ENCODE measurements around the gene DPP9. TPM values are rescaled to one million over a fixed set of nuclear protein-coding genes. Genes with fewer than 3 reads are reported as not detected.

The DPP9 gene
- total RNA-seq, 1 donor from 2014 or later: 16.2 TPM

DNA sequence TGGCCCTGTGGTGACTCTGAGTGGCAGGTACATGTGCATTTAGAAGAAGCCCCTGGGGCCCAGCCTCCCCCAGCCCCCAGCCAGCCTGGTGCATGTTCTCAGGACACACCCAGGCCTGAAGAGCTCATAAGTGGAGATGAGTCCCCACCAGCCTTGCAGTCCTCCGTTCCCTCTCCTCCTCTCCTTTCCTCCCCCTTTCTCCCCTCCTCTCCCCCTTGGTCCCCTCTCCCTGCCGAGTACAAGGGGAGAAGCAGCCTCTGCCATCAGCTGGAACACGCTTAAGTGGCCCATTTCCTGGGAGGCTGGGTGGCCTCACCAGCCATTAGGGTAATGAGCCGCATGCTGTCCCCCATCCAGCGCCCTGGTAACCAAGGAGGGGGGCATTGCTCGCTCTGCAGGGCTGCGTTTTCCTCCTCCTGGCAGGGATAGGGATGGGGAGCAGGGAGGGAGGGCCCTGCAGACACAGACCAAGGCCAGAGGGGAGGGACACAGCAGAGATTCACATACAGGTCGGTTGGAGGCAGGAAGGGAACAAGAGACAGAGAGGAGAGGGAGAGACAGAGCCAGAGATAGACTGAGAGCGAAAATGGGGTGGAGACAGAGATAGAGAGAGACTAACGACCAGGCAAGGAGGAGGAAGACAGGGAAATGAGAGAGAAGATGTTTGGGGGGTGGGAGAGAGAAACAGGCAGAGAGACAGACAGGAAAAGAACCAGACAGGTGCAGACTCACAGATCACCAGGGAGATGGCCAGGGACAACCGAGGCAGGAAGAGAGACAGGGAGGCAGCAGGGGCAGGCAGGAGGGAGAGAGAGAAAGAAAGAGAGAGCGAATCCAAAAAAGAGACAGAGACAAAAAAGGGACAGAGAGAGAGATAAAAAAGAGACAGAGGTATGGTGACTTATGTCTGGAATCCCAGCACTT is 19.3 kb upstream of the DPP9 start:
- H3K36me3 ChIP-seq (ENCODE audit: control insufficient read depth in 3 of 3, insufficient read depth in 3 of 3, low read length in 3 of 3): no peaks in the 10 kb centered on the region
- peak overlapping the region; percentile 5 for H3K27ac ChIP-seq (ENCODE audit: low read depth, low read length)

DNA sequence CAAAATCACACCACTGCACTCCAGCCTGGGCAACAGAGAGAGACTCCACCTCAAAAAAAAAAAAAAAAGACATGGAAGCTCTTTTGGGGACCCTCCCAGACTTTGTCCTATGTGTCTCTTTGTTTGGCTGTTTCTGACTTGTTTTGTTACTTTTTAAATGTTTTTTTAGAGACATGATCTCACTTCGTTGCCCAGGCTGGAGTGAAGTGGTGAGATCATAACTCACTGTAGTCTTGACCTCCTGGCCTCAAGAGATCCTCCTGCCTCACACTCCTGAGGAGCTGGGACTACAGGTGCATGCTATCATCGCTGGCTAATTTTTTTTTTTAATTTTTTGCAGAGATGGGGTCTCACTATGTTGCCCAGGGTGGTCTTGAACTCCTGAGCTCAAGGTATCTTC is 16.4 kb upstream of the DPP9 start:
- peaks cover 12 to 29% (median 23%) of the 10 kb centered on the region in 3 donors for H3K4me1 ChIP-seq (ENCODE audit: control insufficient read depth in 3 of 3, insufficient read depth in 3 of 3, low read length in 3 of 3)
- H3K4me3 ChIP-seq (ENCODE audit: low read length in 3 of 3): no peak overlapping the region
- no peaks in the 10 kb centered on the region for H3K36me3 ChIP-seq (ENCODE audit: control insufficient read depth in 3 of 3, insufficient read depth in 3 of 3, low read length in 3 of 3)
- no peaks in the 10 kb centered on the region for H3K9me3 ChIP-seq (ENCODE audit: control insufficient read depth in 3 of 3, low read length in 3 of 3)
- no peak overlapping the region for H3K27ac ChIP-seq (ENCODE audit: low read depth, low read length)
- peaks cover 0 to 4% (median 3%) of the 10 kb centered on the region in 3 donors for H3K27me3 ChIP-seq (ENCODE audit: control insufficient read depth in 3 of 3, insufficient read depth in 3 of 3, low read length in 3 of 3)
- H3K9ac ChIP-seq (ENCODE audit: low read depth in 1 of 3, low read length in 3 of 3): no peak overlapping the region

More for the DNA sequence above, 19.3 kb upstream of the DPP9 start:
- H3K4me3 ChIP-seq (ENCODE audit: low read length in 3 of 3): no peak overlapping the region
- H3K4me1 ChIP-seq (ENCODE audit: control insufficient read depth in 3 of 3, insufficient read depth in 3 of 3, low read length in 3 of 3): peaks cover 12 to 30% (median 25%) of the 10 kb centered on the region in 3 donors
- peak overlapping the region in 1 of 3 donors; percentile 33 for H3K9ac ChIP-seq (ENCODE audit: low read depth in 1 of 3, low read length in 3 of 3)
- no peaks in the 10 kb centered on the region for H3K9me3 ChIP-seq (ENCODE audit: control insufficient read depth in 3 of 3, low read length in 3 of 3)
- H3K27me3 ChIP-seq (ENCODE audit: control insufficient read depth in 3 of 3, insufficient read depth in 3 of 3, low read length in 3 of 3): peaks cover 2 to 9% (median 6%) of the 10 kb centered on the region in 3 donors

DNA sequence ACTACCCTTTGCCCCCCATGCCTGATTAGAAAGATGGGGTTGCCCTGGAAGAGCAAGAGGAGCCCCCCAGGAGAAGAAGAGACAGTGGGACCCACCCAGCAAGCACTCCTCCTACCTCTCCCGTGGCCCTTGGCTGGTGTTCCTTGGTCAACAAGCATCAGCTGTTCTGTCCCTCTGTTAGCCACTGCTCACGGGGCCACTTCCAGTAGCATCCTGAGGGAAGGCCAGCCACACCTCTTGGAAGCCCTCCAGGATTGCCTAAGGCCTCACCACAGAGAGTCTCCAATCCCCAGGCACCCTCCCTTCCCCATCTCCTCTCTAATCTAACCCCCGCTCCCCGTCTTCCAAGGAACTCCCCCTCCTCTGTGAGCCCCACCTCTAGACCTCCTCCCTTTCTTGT is 15.1 kb upstream of the DPP9 start:
- Histone ChIP-seq H3K27ac (ENCODE audit: low read depth, low read length) (no peak overlapping the region), H3K4me3 (ENCODE audit: low read length in 3 of 3) (no peak overlapping the region), H3K27me3 (ENCODE audit: control insufficient read depth in 3 of 3, insufficient read depth in 3 of 3, low read length in 3 of 3) (peaks cover 0 to 4% (median 3%) of the 10 kb centered on the region in 3 donors), H3K9me3 (ENCODE audit: control insufficient read depth in 3 of 3, low read length in 3 of 3) (no peaks in the 10 kb centered on the region), H3K9ac (ENCODE audit: low read depth in 1 of 3, low read length in 3 of 3) (no peak overlapping the region), H3K36me3 (ENCODE audit: control insufficient read depth in 3 of 3, insufficient read depth in 3 of 3, low read length in 3 of 3) (no peaks in the 10 kb centered on the region), H3K4me1 (ENCODE audit: control insufficient read depth in 3 of 3, insufficient read depth in 3 of 3, low read length in 3 of 3) (peaks cover 6 to 21% (median 16%) of the 10 kb centered on the region in 3 donors)

DNA sequence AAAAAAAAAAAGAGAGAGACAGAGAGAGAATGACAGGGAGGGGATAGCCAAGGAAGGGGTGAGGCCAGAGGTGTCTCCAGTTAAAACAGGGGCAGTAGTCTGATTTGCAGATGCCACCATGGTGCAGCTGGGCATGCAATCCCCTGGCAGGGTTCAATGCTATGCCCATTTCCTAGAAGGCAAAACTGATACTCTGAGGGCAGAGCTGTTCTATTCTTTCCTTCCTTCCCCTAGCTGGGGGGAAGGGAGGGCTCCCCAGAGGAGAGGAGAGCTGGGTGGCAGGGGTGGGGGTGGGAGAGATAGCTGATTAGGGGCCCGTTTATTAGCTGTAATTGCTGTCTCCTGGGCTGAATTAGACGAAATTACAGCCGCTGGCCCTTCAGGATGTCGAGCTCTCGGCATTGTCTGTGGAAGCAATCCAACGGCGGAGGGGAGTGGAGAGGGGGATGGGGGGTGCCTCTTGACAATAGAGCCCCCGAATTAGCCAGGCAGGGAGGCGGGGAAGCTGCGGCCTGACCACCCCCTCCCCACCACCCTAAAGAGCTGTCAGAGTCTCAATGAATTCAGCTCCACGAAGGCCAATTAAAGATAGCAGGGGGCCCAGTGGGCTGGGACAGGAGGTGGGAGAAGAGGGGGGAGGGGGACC is 14.4 kb upstream of the DPP9 start:
- Histone ChIP-seq H3K27me3 (ENCODE audit: control insufficient read depth in 3 of 3, insufficient read depth in 3 of 3, low read length in 3 of 3) (peaks cover 0 to 4% (median 3%) of the 10 kb centered on the region in 3 donors), H3K36me3 (ENCODE audit: control insufficient read depth in 3 of 3, insufficient read depth in 3 of 3, low read length in 3 of 3) (no peaks in the 10 kb centered on the region), H3K9me3 (ENCODE audit: control insufficient read depth in 3 of 3, low read length in 3 of 3) (no peaks in the 10 kb centered on the region), H3K27ac (ENCODE audit: low read depth, low read length) (no peak overlapping the region), H3K4me1 (ENCODE audit: control insufficient read depth in 3 of 3, insufficient read depth in 3 of 3, low read length in 3 of 3) (peaks cover 6 to 18% (median 14%) of the 10 kb centered on the region in 3 donors), H3K9ac (ENCODE audit: low read depth in 1 of 3, low read length in 3 of 3) (no peak overlapping the region), H3K4me3 (ENCODE audit: low read length in 3 of 3) (no peak overlapping the region)

DNA sequence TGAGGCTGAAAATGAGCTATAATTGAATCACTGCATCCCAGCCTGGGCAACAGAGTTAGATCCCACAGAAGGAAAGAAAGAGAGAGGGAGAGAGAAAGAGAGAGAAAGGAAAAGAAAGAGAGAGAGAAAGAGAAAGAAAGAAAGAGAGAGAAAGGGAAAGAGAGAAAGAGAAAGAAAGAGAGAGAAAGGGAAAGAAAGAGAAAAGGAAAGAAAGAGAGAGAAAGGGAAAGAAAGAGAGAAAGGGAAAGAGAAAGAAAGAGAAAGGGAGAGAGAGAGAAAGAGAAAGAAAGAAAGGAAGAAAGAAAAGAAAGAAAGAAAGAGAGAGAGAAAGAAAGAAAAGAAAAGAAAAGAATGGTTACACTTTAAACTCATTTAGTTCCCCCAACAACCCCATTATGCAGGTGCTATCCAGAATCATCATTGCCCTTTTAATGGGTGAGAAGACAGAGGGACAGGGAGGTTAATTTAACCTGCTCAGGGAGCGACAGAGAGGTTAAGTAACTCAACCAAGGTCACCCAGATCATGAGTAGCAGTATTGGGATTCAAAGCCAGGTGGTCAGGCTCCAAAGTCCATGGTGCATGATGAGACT is 10.2 kb upstream of the DPP9 start:
- Histone ChIP-seq H3K27me3 (ENCODE audit: control insufficient read depth in 3 of 3, insufficient read depth in 3 of 3, low read length in 3 of 3) (no peaks in the 10 kb centered on the region), H3K4me3 (ENCODE audit: low read length in 3 of 3) (no peak overlapping the region), H3K27ac (ENCODE audit: low read depth, low read length) (no peak overlapping the region), H3K9ac (ENCODE audit: low read depth in 1 of 3, low read length in 3 of 3) (no peak overlapping the region), H3K4me1 (ENCODE audit: control insufficient read depth in 3 of 3, insufficient read depth in 3 of 3, low read length in 3 of 3) (peaks cover 3 to 5% (median 4%) of the 10 kb centered on the region in 3 donors), H3K9me3 (ENCODE audit: control insufficient read depth in 3 of 3, low read length in 3 of 3) (no peaks in the 10 kb centered on the region), H3K36me3 (ENCODE audit: control insufficient read depth in 3 of 3, insufficient read depth in 3 of 3, low read length in 3 of 3) (no peaks in the 10 kb centered on the region)

DNA sequence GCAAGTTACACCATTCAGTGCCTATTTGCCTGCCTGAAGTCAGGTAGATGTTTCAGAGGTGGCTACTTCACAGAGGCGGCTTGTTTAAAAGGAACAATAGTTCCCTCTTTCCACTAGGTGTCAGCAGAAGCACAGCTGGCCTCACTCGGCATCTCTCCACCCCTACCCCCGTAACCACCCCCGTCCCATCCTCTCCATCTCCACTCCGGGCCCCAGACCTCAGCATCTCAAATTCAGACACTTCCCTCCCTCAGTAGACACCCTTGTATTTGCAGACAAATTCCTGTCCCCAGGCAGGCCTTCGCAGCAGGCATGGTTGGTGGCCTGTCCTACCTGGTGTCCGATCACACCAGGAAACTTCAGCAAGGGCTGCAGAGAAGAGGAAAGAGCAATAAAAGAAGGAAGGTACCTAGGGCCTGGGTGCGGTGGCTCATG is 9.1 kb upstream of the DPP9 start:
- Histone ChIP-seq H3K4me1 (ENCODE audit: control insufficient read depth in 3 of 3, insufficient read depth in 3 of 3, low read length in 3 of 3) (peaks cover 0 to 3% (median 3%) of the 10 kb centered on the region in 3 donors), H3K27me3 (ENCODE audit: control insufficient read depth in 3 of 3, insufficient read depth in 3 of 3, low read length in 3 of 3) (no peaks in the 10 kb centered on the region), H3K9me3 (ENCODE audit: control insufficient read depth in 3 of 3, low read length in 3 of 3) (no peaks in the 10 kb centered on the region), H3K36me3 (ENCODE audit: control insufficient read depth in 3 of 3, insufficient read depth in 3 of 3, low read length in 3 of 3) (no peaks in the 10 kb centered on the region), H3K4me3 (ENCODE audit: low read length in 3 of 3) (no peak overlapping the region), H3K9ac (ENCODE audit: low read depth in 1 of 3, low read length in 3 of 3) (no peak overlapping the region), H3K27ac (ENCODE audit: low read depth, low read length) (no peak overlapping the region)

DNA sequence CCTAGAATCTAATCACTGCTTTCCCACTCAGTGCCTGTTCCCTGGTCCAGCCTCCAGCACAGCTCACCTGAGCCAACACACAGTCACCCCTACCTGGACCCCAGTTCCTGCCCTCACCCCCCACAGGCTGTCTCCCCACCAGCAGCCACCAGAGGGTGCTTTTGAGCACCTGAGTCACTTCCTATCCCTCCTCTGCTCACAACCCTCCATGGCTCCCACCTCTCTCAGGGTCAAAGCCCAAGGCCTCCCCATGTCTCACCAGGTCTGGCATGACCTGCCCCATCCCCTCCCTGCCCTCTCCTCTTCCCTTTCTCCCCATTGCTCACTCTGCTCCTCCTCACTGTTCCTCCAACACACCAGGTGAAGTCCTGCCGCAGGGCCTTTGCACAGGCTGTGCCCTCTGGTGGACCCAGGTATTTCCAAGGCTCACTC is 7.1 kb upstream of the DPP9 start:
- Histone ChIP-seq H3K36me3 (ENCODE audit: control insufficient read depth in 3 of 3, insufficient read depth in 3 of 3, low read length in 3 of 3) (no peaks in the 10 kb centered on the region), H3K9ac (ENCODE audit: low read depth in 1 of 3, low read length in 3 of 3) (no peak overlapping the region), H3K4me1 (ENCODE audit: control insufficient read depth in 3 of 3, insufficient read depth in 3 of 3, low read length in 3 of 3) (peaks cover 0 to 3% (median 3%) of the 10 kb centered on the region in 3 donors), H3K27me3 (ENCODE audit: control insufficient read depth in 3 of 3, insufficient read depth in 3 of 3, low read length in 3 of 3) (no peaks in the 10 kb centered on the region), H3K9me3 (ENCODE audit: control insufficient read depth in 3 of 3, low read length in 3 of 3) (no peaks in the 10 kb centered on the region), H3K27ac (ENCODE audit: low read depth, low read length) (no peak overlapping the region), H3K4me3 (ENCODE audit: low read length in 3 of 3) (no peak overlapping the region)

DNA sequence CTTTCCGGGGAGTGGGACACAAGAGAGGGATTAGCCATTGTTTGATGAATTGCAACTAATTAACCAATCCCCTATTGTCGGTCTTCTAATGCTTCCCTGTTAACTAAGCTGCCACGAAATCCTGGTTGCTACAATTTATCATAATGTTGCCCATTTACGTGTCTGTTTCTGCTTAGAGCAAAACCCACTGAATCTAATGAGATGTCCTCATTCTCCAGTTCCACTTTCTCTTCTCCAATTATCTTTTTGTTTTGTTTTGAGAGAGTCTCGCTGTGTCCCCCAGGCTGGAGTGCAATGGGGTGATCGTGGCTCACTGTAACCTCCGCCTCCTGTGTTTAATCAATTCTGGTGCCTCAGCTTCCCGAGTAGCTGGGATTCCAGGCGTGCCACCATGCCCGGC is 5.2 kb upstream of the DPP9 start:
- Histone ChIP-seq H3K27me3 (ENCODE audit: control insufficient read depth in 3 of 3, insufficient read depth in 3 of 3, low read length in 3 of 3) (no peaks in the 10 kb centered on the region), H3K27ac (ENCODE audit: low read depth, low read length) (no peak overlapping the region), H3K4me3 (ENCODE audit: low read length in 3 of 3) (no peak overlapping the region), H3K9me3 (ENCODE audit: control insufficient read depth in 3 of 3, low read length in 3 of 3) (no peaks in the 10 kb centered on the region), H3K9ac (ENCODE audit: low read depth in 1 of 3, low read length in 3 of 3) (no peak overlapping the region), H3K36me3 (ENCODE audit: control insufficient read depth in 3 of 3, insufficient read depth in 3 of 3, low read length in 3 of 3) (no peaks in the 10 kb centered on the region), H3K4me1 (ENCODE audit: control insufficient read depth in 3 of 3, insufficient read depth in 3 of 3, low read length in 3 of 3) (peaks cover 3 to 7% (median 4%) of the 10 kb centered on the region in 3 donors)

DNA sequence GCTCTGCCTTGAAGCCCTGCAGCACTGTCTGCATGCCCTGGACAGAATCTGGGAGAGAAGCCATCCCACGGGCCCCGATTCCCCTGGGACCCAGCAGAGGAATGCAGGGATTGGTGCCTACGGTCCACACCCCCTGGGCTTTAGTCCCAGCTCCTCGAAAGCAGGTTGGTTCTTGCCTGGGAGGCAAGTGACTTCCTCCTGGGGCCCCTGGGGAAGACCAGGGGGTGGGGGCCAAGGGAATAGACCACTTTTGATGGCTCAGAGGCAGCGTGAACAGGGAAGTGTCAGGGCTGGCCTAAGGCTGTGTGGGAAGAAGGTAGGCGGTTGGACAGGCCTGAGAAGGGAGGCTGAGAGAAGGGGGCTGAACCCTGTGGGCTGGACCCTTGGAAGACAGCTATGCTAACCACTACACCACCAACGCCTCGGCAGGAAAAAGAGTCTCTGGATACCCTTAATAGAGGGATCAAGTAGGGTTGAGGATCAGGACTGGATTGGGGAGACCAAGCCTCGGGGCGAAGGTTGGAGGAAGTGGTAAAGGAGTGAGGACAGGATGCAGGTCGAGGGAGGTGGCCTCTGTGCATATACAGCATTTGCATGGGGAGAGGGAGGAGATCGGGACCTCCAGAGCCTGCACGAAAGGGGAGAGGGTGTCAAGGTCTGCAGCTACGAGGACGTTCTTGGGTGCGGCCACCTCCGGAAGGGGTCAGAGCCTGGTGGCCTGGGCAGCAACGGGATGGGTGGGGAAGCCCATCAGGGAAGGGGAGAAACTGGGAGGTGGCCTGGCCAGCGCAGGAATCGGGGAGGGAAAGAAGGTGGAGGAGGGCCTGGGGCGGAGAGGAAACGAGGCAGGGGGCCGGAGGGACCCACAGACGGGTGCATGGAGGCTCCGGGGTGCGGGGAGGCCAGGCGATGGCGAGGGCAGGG is 709 bp downstream of the DPP9 start:
- Histone ChIP-seq H3K4me1 (ENCODE audit: control insufficient read depth in 3 of 3, insufficient read depth in 3 of 3, low read length in 3 of 3) (peaks cover 22 to 35% (median 26%) of the 10 kb centered on the region in 3 donors), H3K9me3 (ENCODE audit: control insufficient read depth in 3 of 3, low read length in 3 of 3) (no peaks in the 10 kb centered on the region), H3K36me3 (ENCODE audit: control insufficient read depth in 3 of 3, insufficient read depth in 3 of 3, low read length in 3 of 3) (peaks cover 20 to 29% (median 29%) of the 10 kb centered on the region in 3 donors), H3K4me3 (ENCODE audit: low read length in 3 of 3) (peak overlapping the region; percentile 96 to 100 (median 99)), H3K27ac (ENCODE audit: low read depth, low read length) (peak overlapping the region; percentile 90), H3K9ac (ENCODE audit: low read depth in 1 of 3, low read length in 3 of 3) (peak overlapping the region; percentile 94 to 99 (median 94)), H3K27me3 (ENCODE audit: control insufficient read depth in 3 of 3, insufficient read depth in 3 of 3, low read length in 3 of 3) (no peaks in the 10 kb centered on the region)

All from skeletal muscle tissue (tissue), 4 donors.